Endothelial cell of umbilical vein (primary cell): ENCODE data around the gene CASK. TPM values are rescaled to one million over a fixed set of nuclear protein-coding genes. Genes with fewer than 3 reads are reported as not detected.

Experiments used
- BruUV-seq: library from RNA; stranded (reverse); fragments of 400-500 nt; replicated peaks from 2 replicates; lab custom pipeline; 2021; lab: Mats Ljungman, UMichigan
- CTCF ChIA-PET: fragments of 300-600, 350-600 bp; sonication (Branson Sonifier 250); formaldehyde crosslinking; loops from one replicate; lab custom pipeline; 2021; ENCODE audit warnings: antibody characterized with exemption, inconsistent platforms; lab: Charles Lee
- POLR2A ChIA-PET: fragments of 300-600, 350-600 bp; sonication (Branson Sonifier 250); formaldehyde crosslinking; loops from one replicate; lab custom pipeline; 2021; ENCODE audit warnings: antibody characterized with exemption, inconsistent platforms; lab: Charles Lee
- DNase-seq: peaks from one replicate; pipeline ENCODE4 v3.0.0-alpha.2; 2011; ENCODE audit warnings: low read depth, low spot score
- FAIRE-seq: peaks from 2 replicates; lab custom pipeline; 2011; peaks lifted over from hg19 to GRCh38; lab: Jason Lieb, UNC
- H2AFZ ChIP-seq: 2 replicates; pipeline ENCODE4 v1.6.0; 2012; ENCODE audit warnings: low read depth, low read length, control low read depth, inconsistent platforms
- H3K27ac ChIP-seq: 2 replicates; pipeline ENCODE4 v1.5.1; 2011; ENCODE audit warnings: low read depth, mild to moderate bottlenecking, control low read depth, low read length, moderate library complexity; ENCODE audit not compliant: insufficient read depth
- H3K27me3 ChIP-seq, 2 experiments: 2 replicates each; pipeline versions ENCODE4 v1.6.0 to v1.6.1; 2011; ENCODE audit warnings: low read length in 2 of 2, mixed read lengths in 1 of 2; ENCODE audit not compliant: control insufficient read depth in 2 of 2, insufficient read depth in 2 of 2
- H3K36me3 ChIP-seq, 2 experiments: 2 replicates in 1 of 2; 3 replicates in 1 of 2; pipeline ENCODE4 v1.5.1; 2011; ENCODE audit warnings: low read length in 2 of 2, mild to moderate bottlenecking in 1 of 2, moderate library complexity in 1 of 2; ENCODE audit not compliant: control insufficient read depth in 2 of 2, insufficient read depth in 2 of 2; ENCODE audit errors: extremely low read depth in 1 of 2
- H3K4me1 ChIP-seq: 3 replicates; pipeline ENCODE4 v1.5.1; 2011; ENCODE audit warnings: mild to moderate bottlenecking, low read length; ENCODE audit not compliant: control insufficient read depth, insufficient read depth; ENCODE audit errors: extremely low read depth
- H3K4me2 ChIP-seq: 2 replicates; pipeline ENCODE4 v1.6.1; 2011; ENCODE audit warnings: low read length, control low read depth, mixed read lengths; ENCODE audit not compliant: insufficient read depth
- H3K4me3 ChIP-seq, 3 experiments: fragments of 200-600 bp in 1 of 3; sonication (generic), shearing (Covaris generic) in 1 of 3; replicated peaks in 1 of 3; 2 replicates each; pipeline ENCODE4 v1.5.1; 2011 to 2016; ENCODE audit warnings: control low read depth in 3 of 3, low read length in 3 of 3, mild to moderate bottlenecking in 2 of 3, inconsistent platforms in 1 of 3, low read depth in 1 of 3, moderate library complexity in 1 of 3; ENCODE audit not compliant: insufficient read depth in 1 of 3
- H3K79me2 ChIP-seq: 2 replicates; pipeline ENCODE4 v1.6.0; 2012; ENCODE audit warnings: low read length, inconsistent platforms; ENCODE audit not compliant: control insufficient read depth, insufficient read depth
- H3K9ac ChIP-seq: replicated peaks from 2 replicates; pipeline ENCODE3; 2011; ENCODE audit warnings: low read length, control low read depth; ENCODE audit not compliant: insufficient read depth; ENCODE audit errors: extremely low read depth
- H3K9me1 ChIP-seq: replicated peaks from 3 replicates; pipeline ENCODE4 v1.6.0; 2011; ENCODE audit warnings: mild to moderate bottlenecking, low read length; ENCODE audit not compliant: control insufficient read depth, insufficient read depth; ENCODE audit errors: extremely low read depth
- H3K9me3 ChIP-seq: replicated peaks from 2 replicates; pipeline ENCODE4 v1.5.1; 2012; ENCODE audit warnings: low read length, inconsistent platforms; ENCODE audit not compliant: control insufficient read depth, insufficient read depth
- H4K20me1 ChIP-seq: replicated peaks from 2 replicates; pipeline ENCODE3; 2011; ENCODE audit warnings: mild to moderate bottlenecking, low read length; ENCODE audit not compliant: control insufficient read depth, insufficient read depth; ENCODE audit errors: extremely low read depth
- CTCF ChIP-seq, 2 donors: IDR thresholded peaks; 1 replicate in 1 of 2; 2 replicates in 1 of 2; pipeline ENCODE4 v1.5.1; 2011; ENCODE audit warnings: low read length in 2 of 2, mild to moderate bottlenecking in 2 of 2, moderate library complexity in 2 of 2, control low read depth in 1 of 2, inconsistent platforms in 1 of 2, low read depth in 1 of 2; ENCODE audit not compliant: insufficient read depth in 1 of 2; ENCODE audit errors: extremely low read depth in 1 of 2
- EZH2 ChIP-seq: IDR thresholded peaks from 2 replicates; pipeline ENCODE4 v1.6.1; 2012; ENCODE audit warnings: borderline replicate concordance, low read depth, mild to moderate bottlenecking, moderate library complexity, low read length, inconsistent platforms; ENCODE audit not compliant: severe bottlenecking
- FOS ChIP-seq: IDR thresholded peaks from 2 replicates; pipeline ENCODE4 v1.6.1; 2011; ENCODE audit warnings: mild to moderate bottlenecking, low read length, moderate library complexity, borderline replicate concordance; ENCODE audit not compliant: insufficient read depth
- GATA2 ChIP-seq: IDR thresholded peaks from 2 replicates; pipeline ENCODE4 v1.7.0; 2011; ENCODE audit warnings: low read depth, mild to moderate bottlenecking, moderate library complexity, mixed read lengths, low read length; ENCODE audit not compliant: insufficient read length, insufficient read depth
- JUN ChIP-seq: IDR thresholded peaks from 2 replicates; pipeline ENCODE4 v1.6.1; 2011; ENCODE audit warnings: borderline replicate concordance, low read depth; ENCODE audit not compliant: insufficient read length, insufficient read depth
- MAX ChIP-seq: IDR thresholded peaks from 2 replicates; pipeline ENCODE4 v1.6.1; 2011; ENCODE audit not compliant: insufficient read depth, insufficient read length
- MYC ChIP-seq: IDR thresholded peaks from one replicate; pipeline ENCODE4 v1.6.1; 2011; ENCODE audit warnings: mild to moderate bottlenecking, low read depth, low read length
- POLR2A ChIP-seq: IDR thresholded peaks from 2 replicates; pipeline ENCODE4 v1.6.1; 2012; ENCODE audit warnings: low read depth, mild to moderate bottlenecking, control low read depth, low read length
- POLR2AphosphoS5 ChIP-seq: IDR thresholded peaks from 2 replicates; pipeline ENCODE4 v1.6.1; 2012; ENCODE audit warnings: low read depth, mild to moderate bottlenecking, control low read depth, low read length, moderate library complexity; ENCODE audit not compliant: insufficient read depth
- dilution Hi-C: fragments of 300-500 bp; cut with MboI; formaldehyde crosslinking; loops from one replicate; pipeline ENCODE4 v1.15.0; 2019; ENCODE audit warnings: low sequenced_read_pairs; ENCODE audit not compliant: extremely low pct_ligation_motif_present
- intact Hi-C: fragments of 100-400 bp; cut with micrococcal nuclease; formaldehyde crosslinking; loops from one replicate; pipeline ENCODE4 v1.10.0; 2022
- polyA plus RNA-seq, 4 experiments: library from polyadenylated mRNA; depleted of rRNA in 3 of 4; stranded (reverse) in 3 of 4; unstranded in 1 of 4; fragments of >200 nt; gene quantifications; 2 replicates each; pipeline versions ENCODE4 v1.2.1 to v1.2.3, GENCODE V29; 2011 to 2012; ENCODE audit warnings: missing spikeins in 1 of 4
- total RNA-seq: library from RNA; stranded (reverse); gene quantifications from 2 replicates; pipeline ENCODE4 v1.2.3, GENCODE V29; 2021

CASK gene
- total and polyA plus RNA-seq, 2 donors (not counting 3 experiments of a cell fraction or from before 2014, with no cell fraction given), result 6.4 to 30.4 TPM

GRCh38 chrX:41909068-41909467 is 14.3 kb downstream of the CASK start:
- Histone ChIP-seq H3K9me1 (no peaks in the 10 kb centered on the region), H4K20me1 (no peaks in the 10 kb centered on the region), H3K9ac (no peak overlapping the region), H3K27me3 (no peaks in the 10 kb centered on the region), H3K4me1 (no peaks in the 10 kb centered on the region), H3K36me3 (no peaks in the 10 kb centered on the region), H3K4me3 (no peak overlapping the region), H3K4me2 (no peak overlapping the region), H3K9me3 (no peaks in the 10 kb centered on the region), H2AFZ (no peak overlapping the region), H3K79me2 (peaks cover 4% of the 10 kb centered on the region), H3K27ac (no peak overlapping the region)
- no peak for DNase-seq
- BruUV-seq, result no TSS peak
- dilution Hi-C loops (no loop called here), intact Hi-C loops (no loop called here)
- POLR2A ChIA-PET, result no interaction called here
- CTCF ChIA-PET, result no interaction called here
- no peak for FAIRE-seq
- TF ChIP-seq GATA2 (no peak), CTCF (IDR thresholded peaks at IDR 0.05; ENCODE audit: extremely low read depth in 1 of 2, insufficient read depth in 1 of 2, low read depth in 1 of 2, low read length in 2 of 2) (no peak), POLR2A (no peak), EZH2 (no peak), MAX (no peak), POLR2AphosphoS5 (no peak), MYC (no peak), JUN (no peak), FOS (no peak)
